Sigmoid colon (tissue), 4 donors: ENCODE measurements around the gene LGR5.

Experiments
- CTCF ChIP-seq, 4 experiments: fragments of 450-650 bp in 3 of 4; fragments of 200-600 bp in 1 of 4; IDR thresholded peaks; one replicate each; pipeline ENCODE4 v1.5.1; 2016 to 2019; ENCODE audit warnings: antibody characterized with exemption in 4 of 4, mild to moderate bottlenecking in 3 of 4, moderate library complexity in 2 of 4
- POLR2AphosphoS5 ChIP-seq, 4 donors: sonication (generic); formaldehyde crosslinking; IDR thresholded peaks; one replicate each; pipeline ENCODE4 v1.6.1; 2017; ENCODE audit warnings: antibody characterized with exemption in 4 of 4

- no peak for TF ChIP-seq POLR2AphosphoS5 (IDR thresholded peaks at IDR 0.05)
- TF ChIP-seq CTCF (IDR thresholded peaks at IDR 0.05): no peak
Measured at GRCh38 chr12:71438670-71439361, 782 bp upstream of the LGR5 start.
